Mammary epithelial cell (primary cell): ENCODE measurements around the gene GPR157.

Experiments used
- CTCF ChIP-seq, 2 donors: IDR thresholded peaks in 1 of 2; conservative IDR thresholded peaks in 1 of 2; 2 replicates each; pipeline ENCODE4 v1.5.1; 2011 to 2012; ENCODE audit warnings: inconsistent platforms in 2 of 2, low read length in 2 of 2, mild to moderate bottlenecking in 2 of 2, control low read depth in 1 of 2, low read depth in 1 of 2; ENCODE audit not compliant: insufficient read depth in 1 of 2; ENCODE audit errors: extremely low read depth in 1 of 2
- EZH2 ChIP-seq: IDR thresholded peaks from 2 replicates; pipeline ENCODE4 v1.6.1; 2012; ENCODE audit warnings: low read length, inconsistent platforms, borderline replicate concordance

GRCh38 chr1:9050803-9051202, 78.1 kb downstream of the GPR157 start:
- no peak for TF ChIP-seq CTCF (conservative IDR thresholded peaks at IDR 0.05 in 1 of 2, IDR thresholded peaks at IDR 0.05 in 1 of 2; ENCODE audit: extremely low read depth in 1 of 2, insufficient read depth in 1 of 2, low read depth in 1 of 2, low read length in 2 of 2)
- TF ChIP-seq EZH2: no peak
